Thoracic aorta (tissue), 2 donors: ENCODE data around the gene PIGN. TPM values are rescaled to one million over a fixed set of nuclear protein-coding genes. Genes with fewer than 3 reads are reported as not detected.

Experiments
- ATAC-seq: fragments of 150-250 bp; one replicate; pipeline ENCODE4 v1.8.0; 2017; ENCODE audit warnings: low read depth; ENCODE audit not compliant: insufficient number of reproducible peaks, low FRiP score
- DNase-seq: peaks from one replicate; pipeline ENCODE4 v3.0.0-alpha.2; 2020; ENCODE audit warnings: low spot score
- H3K27ac ChIP-seq, 2 donors: fragments of 200-600 bp; sonication (generic); 1 replicate in 1 of 2; 2 replicates in 1 of 2; pipeline ENCODE4 v1.5.1; 2016; ENCODE audit warnings: mild to moderate bottlenecking in 2 of 2, moderate library complexity in 2 of 2
- H3K27me3 ChIP-seq: fragments of 200-600 bp; sonication (generic); replicated peaks from 2 replicates; pipeline ENCODE4 v1.6.0; 2016; ENCODE audit warnings: mild to moderate bottlenecking; ENCODE audit not compliant: insufficient read depth
- H3K36me3 ChIP-seq: fragments of 200-600 bp; sonication (generic); one replicate; pipeline ENCODE4 v1.5.1; 2016
- H3K4me1 ChIP-seq, 2 donors: fragments of 200-600 bp; sonication (generic); 1 replicate in 1 of 2; 2 replicates in 1 of 2; pipeline versions ENCODE4 v1.5.1 to v1.6.0; 2016; ENCODE audit warnings: low read depth in 2 of 2, mild to moderate bottlenecking in 1 of 2; ENCODE audit not compliant: control insufficient read depth in 1 of 2
- H3K4me3 ChIP-seq: fragments of 200-600 bp; sonication (generic); 2 replicates; pipeline ENCODE4 v1.5.1; 2016; ENCODE audit warnings: mild to moderate bottlenecking
- H3K9me3 ChIP-seq: fragments of 200-600 bp; sonication (generic); 2 replicates; pipeline ENCODE4 v1.5.1; 2016
- total RNA-seq, 2 donors: library from RNA; depleted of rRNA; stranded (reverse); fragments of >200 nt; gene quantifications; one replicate each; pipeline versions ENCODE4 v1.1.0 to v1.2.3, GENCODE V29; 2016
- TF ChIP-seq, protein P1 (sequence below): fragments of 200-600 bp; sonication (generic); IDR thresholded peaks from one replicate; pipeline ENCODE4 v1.5.1; 2019; ENCODE audit warnings: antibody characterized with exemption

Gene PIGN
- total RNA-seq, 2 donors from 2014 or later: 24.2 to 31.8 TPM

DNA sequence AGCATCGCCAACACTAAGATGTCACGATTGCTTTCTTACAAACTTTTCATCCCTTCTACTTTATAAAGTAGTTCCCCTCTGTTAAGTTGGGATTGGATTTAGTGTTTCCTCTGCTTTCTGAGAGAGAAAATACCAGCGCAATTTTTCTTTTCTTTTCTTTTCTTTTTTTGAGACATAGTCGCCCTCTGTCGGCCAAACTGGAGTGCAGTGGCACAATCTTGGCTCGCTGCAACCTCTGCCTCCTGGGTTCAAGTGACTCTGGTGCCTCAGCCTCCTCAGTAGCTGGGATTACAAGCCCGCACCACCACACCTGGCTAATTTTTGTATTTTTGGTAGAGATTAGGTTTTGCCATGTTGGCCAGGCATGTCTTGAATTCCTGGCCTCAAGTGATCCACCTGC lies 9.2 kb upstream of the PIGN start:
- H3K36me3 ChIP-seq: no peaks in the 10 kb centered on the region
- H3K27me3 ChIP-seq: no peaks in the 10 kb centered on the region
- H3K27ac ChIP-seq: no peak overlapping the region
- H3K4me1 ChIP-seq: peaks cover 16 to 26% of the 10 kb centered on the region in 2 donors
- H3K9me3 ChIP-seq: no peaks in the 10 kb centered on the region
- no peak overlapping the region for H3K4me3 ChIP-seq
- TF ChIP-seq, protein P1, sequence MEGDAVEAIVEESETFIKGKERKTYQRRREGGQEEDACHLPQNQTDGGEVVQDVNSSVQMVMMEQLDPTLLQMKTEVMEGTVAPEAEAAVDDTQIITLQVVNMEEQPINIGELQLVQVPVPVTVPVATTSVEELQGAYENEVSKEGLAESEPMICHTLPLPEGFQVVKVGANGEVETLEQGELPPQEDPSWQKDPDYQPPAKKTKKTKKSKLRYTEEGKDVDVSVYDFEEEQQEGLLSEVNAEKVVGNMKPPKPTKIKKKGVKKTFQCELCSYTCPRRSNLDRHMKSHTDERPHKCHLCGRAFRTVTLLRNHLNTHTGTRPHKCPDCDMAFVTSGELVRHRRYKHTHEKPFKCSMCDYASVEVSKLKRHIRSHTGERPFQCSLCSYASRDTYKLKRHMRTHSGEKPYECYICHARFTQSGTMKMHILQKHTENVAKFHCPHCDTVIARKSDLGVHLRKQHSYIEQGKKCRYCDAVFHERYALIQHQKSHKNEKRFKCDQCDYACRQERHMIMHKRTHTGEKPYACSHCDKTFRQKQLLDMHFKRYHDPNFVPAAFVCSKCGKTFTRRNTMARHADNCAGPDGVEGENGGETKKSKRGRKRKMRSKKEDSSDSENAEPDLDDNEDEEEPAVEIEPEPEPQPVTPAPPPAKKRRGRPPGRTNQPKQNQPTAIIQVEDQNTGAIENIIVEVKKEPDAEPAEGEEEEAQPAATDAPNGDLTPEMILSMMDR: no peak
- no peak for DNase-seq
- no peak for ATAC-seq

DNA sequence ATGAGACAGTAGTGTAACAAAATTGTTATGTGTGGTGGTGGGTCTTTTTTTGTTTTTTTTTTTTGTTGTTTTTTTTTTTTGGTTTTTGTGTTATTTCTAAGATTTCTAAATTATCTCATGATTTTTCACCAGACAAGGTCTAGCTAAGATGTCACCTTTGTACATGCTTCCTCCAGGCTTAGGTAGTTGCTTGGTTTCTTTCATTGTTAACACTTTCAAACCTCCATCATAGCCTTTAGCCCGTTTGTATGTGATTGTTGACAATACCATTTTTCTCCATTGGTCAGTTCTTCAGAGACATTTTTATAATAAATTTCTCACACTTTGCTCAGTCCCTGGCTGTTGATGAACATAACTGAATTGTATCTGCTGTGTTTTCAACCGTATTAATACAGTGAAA lies 2.4 kb upstream of the PIGN start:
- no peak for ATAC-seq
- Histone ChIP-seq H3K27me3 (no peaks in the 10 kb centered on the region), H3K36me3 (no peaks in the 10 kb centered on the region), H3K4me3 (peak overlapping the region; percentile 94), H3K9me3 (no peaks in the 10 kb centered on the region), H3K27ac (no peak overlapping the region), H3K4me1 (peaks cover 17 to 57% of the 10 kb centered on the region in 2 donors)
- no peak for DNase-seq
- TF ChIP-seq, protein P1: no peak

DNA sequence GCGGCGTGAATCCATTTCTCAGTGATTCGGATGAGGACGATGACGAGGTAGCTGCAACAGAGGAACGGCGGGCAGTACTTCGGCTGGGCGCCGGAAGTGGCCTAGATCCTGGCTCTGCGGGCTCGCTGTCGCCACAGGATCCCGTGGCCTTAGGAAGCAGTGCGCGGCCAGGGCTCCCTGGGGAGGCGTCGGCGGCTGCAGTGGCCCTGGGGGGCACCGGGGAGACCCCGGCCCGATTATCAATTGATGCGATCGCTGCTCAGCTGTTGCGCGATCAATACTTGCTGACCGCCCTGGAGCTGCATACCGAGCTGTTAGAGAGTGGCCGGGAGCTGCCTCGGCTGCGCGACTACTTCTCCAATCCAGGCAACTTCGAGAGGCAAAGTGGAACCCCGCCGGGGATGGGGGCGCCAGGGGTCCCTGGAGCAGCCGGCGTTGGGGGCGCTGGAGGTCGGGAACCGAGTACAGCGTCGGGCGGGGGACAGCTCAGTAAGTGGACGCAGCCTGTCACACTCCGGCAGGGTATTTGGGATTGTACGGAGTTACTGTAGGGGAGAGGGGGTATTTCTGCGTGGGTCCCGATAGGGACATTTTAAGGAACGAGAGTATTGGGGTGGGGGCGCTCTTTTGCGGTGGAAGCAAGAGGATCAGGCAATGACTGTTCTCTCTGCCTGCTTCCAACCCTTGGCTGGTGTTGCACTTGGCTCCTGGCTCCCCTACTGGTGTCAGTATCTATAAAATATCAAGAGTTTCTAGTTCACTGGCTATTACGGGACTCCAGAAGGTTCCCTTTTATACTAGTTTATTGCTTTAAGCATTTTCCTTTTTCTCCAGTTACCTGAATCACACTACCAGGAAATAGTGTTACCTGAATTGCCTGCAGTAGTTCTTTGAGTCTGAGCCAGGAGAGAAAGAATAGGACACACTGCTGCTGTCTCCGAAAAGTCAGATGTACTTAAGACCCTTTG lies 971 bp upstream of the PIGN start:
- peak overlapping the region; percentile 79 to 84 for H3K27ac ChIP-seq
- H3K36me3 ChIP-seq: no peaks in the 10 kb centered on the region
- DNase-seq (no peak), ATAC-seq (no peak)
- peak overlapping the region; percentile 94 for H3K4me3 ChIP-seq
- no peaks in the 10 kb centered on the region for H3K9me3 ChIP-seq
- H3K27me3 ChIP-seq: no peaks in the 10 kb centered on the region
- H3K4me1 ChIP-seq: peaks cover 16 to 51% of the 10 kb centered on the region in 2 donors
- TF ChIP-seq, protein P1: peak; percentile 7

DNA sequence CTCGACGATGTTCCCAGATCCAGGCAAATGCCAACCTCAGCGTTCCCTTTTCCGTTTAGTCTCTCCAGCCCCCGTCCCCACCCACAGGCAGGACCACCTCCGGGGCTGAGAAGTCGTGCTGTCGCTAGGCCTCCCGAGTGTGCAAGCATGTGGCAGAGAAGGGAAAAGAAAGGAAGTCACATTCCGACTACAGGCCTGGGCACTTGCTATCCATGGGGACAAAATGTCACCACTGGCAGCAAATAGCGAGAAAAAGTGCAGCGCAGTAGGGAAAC lies 420 bp downstream of the PIGN start:
- Histone ChIP-seq H3K36me3 (no peaks in the 10 kb centered on the region), H3K27ac (peak overlapping the region; percentile 57 to 77), H3K4me3 (peak overlapping the region; percentile 94), H3K27me3 (no peaks in the 10 kb centered on the region), H3K9me3 (no peaks in the 10 kb centered on the region), H3K4me1 (peaks cover 13 to 49% of the 10 kb centered on the region in 2 donors)
- TF ChIP-seq, protein P1: no peak
- DNase-seq: no peak
- peak; percentile 11 for ATAC-seq

DNA sequence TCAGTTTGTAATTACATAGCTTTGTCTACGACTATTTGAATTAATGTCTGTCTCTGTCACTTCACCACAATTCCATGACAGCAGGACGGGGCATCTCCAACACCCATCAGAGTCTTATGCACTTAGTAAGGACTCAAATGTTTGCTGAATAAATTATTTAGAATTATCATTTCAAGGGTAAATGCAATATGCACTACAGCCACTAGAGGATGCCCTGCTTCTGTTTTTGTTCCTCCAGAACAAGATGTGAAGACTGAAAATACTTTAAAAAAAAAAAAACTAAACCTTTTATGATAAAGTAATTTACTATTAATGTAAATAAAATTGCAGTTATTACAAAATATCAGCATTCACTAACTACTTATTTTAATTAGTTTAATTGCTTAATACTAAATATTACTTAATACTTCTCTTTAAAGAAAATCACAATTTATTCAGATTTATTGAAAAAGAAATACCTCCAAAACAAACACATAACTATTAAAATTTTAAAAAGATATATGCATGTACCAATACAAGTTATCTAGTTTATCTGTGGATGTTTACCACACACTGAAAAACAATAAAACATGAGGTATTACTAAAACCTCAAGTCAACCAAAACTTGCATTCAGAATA lies 3.2 kb downstream of the PIGN start:
- no peak for DNase-seq

More for the DNA sequence above, 3.2 kb downstream of the PIGN start:
- no peaks in the 10 kb centered on the region for H3K27me3 ChIP-seq
- H3K9me3 ChIP-seq: no peaks in the 10 kb centered on the region
- no peaks in the 10 kb centered on the region for H3K36me3 ChIP-seq
- no peak overlapping the region for H3K4me3 ChIP-seq
- H3K4me1 ChIP-seq: peaks cover 3 to 30% of the 10 kb centered on the region in 2 donors
- H3K27ac ChIP-seq: no peak overlapping the region
- no peak for ATAC-seq
- TF ChIP-seq, protein P1: peak; percentile 97
